Endodermal cell (in vitro differentiated cells): ENCODE results near the gene DOCK4. TPM values are rescaled to one million over a fixed set of nuclear protein-coding genes. Genes with fewer than 3 reads are reported as not detected.
"Not testable (repeated sequence)": the region's sequence is repeated elsewhere in the genome, so short reads cannot be mapped to it uniquely, and the experiment has no call there.

Experiments
- DNase-seq: peaks from one replicate; pipeline ENCODE4 v3.0.0-alpha.2; 2017
- H3K27ac ChIP-seq: 2 replicates; pipeline ENCODE4 v1.5.1; 2013; ENCODE audit warnings: mild to moderate bottlenecking, low read depth, low read length, moderate library complexity
- H3K27me3 ChIP-seq: 2 replicates; pipeline ENCODE4 v1.6.1; 2013; ENCODE audit warnings: mild to moderate bottlenecking, low read length, moderate library complexity; ENCODE audit not compliant: insufficient read depth, control insufficient read depth, poor library complexity, severe bottlenecking
- H3K36me3 ChIP-seq: 2 replicates; pipeline ENCODE4 v1.7.0; 2013; ENCODE audit warnings: mild to moderate bottlenecking, low read length, moderate library complexity; ENCODE audit not compliant: control insufficient read depth, insufficient read depth
- H3K4me1 ChIP-seq: one replicate; pipeline ENCODE4 v1.7.0; 2013; ENCODE audit warnings: low read length; ENCODE audit not compliant: control insufficient read depth, insufficient read depth
- H3K4me3 ChIP-seq: 2 replicates; pipeline ENCODE4 v1.5.1; 2013; ENCODE audit warnings: mild to moderate bottlenecking, low read length, moderate library complexity
- H3K9ac ChIP-seq: 2 replicates; pipeline ENCODE4 v1.6.1; 2013; ENCODE audit warnings: mild to moderate bottlenecking, low read length, moderate library complexity; ENCODE audit not compliant: poor library complexity, severe bottlenecking; ENCODE audit errors: extremely low read depth
- H3K9me3 ChIP-seq: 2 replicates; pipeline ENCODE4 v1.6.1; 2013; ENCODE audit warnings: mild to moderate bottlenecking, low read length, moderate library complexity; ENCODE audit not compliant: control insufficient read depth
- H3K27ac Mint-ChIP-seq: 2 replicates; pipeline ENCODE4 v1.8.0; 2020; ENCODE audit warnings: mixed read lengths
- H3K27me3 Mint-ChIP-seq: 2 replicates; pipeline ENCODE4 v1.8.0; 2021; ENCODE audit warnings: mild to moderate bottlenecking, mixed read lengths; ENCODE audit not compliant: insufficient read depth
- H3K36me3 Mint-ChIP-seq: 2 replicates; pipeline ENCODE4 v1.8.0; 2020; ENCODE audit warnings: low read depth, mixed read lengths
- H3K4me1 Mint-ChIP-seq: 2 replicates; pipeline ENCODE4 v1.8.0; 2020; ENCODE audit warnings: mixed read lengths
- H3K4me3 Mint-ChIP-seq: 2 replicates; pipeline ENCODE4 v1.8.0; 2020; ENCODE audit warnings: mild to moderate bottlenecking, moderate library complexity, mixed read lengths
- H3K9me3 Mint-ChIP-seq: 2 replicates; pipeline ENCODE4 v1.8.0; 2020; ENCODE audit warnings: mild to moderate bottlenecking, mixed read lengths
- CTCF ChIP-seq: fragments of 200-600 bp; sonication (generic); conservative IDR thresholded peaks from 2 replicates; pipeline ENCODE4 v1.5.0; 2021; ENCODE audit warnings: antibody characterized with exemption, mild to moderate bottlenecking
- WGBS, 2 experiments: methylation state at CpG; one replicate each; pipeline versions ENCODE4 v1.1.5 to v1.1.7; 2013; ENCODE audit warnings: missing lambda C conversion rate in 2 of 2, mixed read lengths in 1 of 2; ENCODE audit not compliant: insufficient coverage in 1 of 2, insufficient read length in 1 of 2; 5-methylcytosine and 5-hydroxymethylcytosine counted together
- total RNA-seq, 2 donors: library from RNA; stranded (reverse); fragmentation: NEBNext Ultra II Directional in 1 of 2; extraction: Animal tissue kit (Norgen Biotek cat#: 25700) in 1 of 2; gene quantifications; 2 replicates in 1 of 2; 3 replicates in 1 of 2; pipeline ENCODE4 v1.2.1, GENCODE V29; 2021

Gene DOCK4
- total RNA-seq, 2 donors from 2014 or later = 11.2 to 15.3 TPM

DNA sequence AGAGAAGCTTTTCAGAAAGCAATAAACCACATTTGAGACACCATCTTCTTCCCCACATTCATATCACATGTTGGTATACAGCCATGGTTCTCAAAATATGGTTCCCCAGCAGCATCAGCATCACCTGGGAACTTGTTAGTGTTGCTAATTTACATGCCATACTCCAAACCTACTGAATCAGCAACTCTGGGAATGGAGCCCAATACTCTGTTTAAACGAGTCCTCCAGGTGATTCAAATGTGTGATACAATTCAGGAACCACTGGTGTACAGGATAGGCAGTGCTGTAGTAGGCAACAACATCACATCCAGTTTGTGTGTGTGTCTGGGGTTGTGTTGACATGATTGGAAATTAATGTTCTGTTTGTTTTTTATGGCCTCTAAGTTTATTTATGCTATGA is 48.0 kb upstream of the DOCK4 start:
- H3K36me3 ChIP-seq = no peaks in the 10 kb centered on the region
- no peak for TF ChIP-seq CTCF

GRCh38 chr7:112252691-112253090 is 46.5 kb upstream of the DOCK4 start:
- DNase-seq = no peak
- no peak overlapping the region for H3K4me3 ChIP-seq
- H3K4me1 Mint-ChIP-seq = peaks cover 51% of the 10 kb centered on the region
- no peaks in the 10 kb centered on the region for H3K36me3 Mint-ChIP-seq
- H3K27me3 ChIP-seq = no peaks in the 10 kb centered on the region
- H3K27me3 Mint-ChIP-seq = no peaks in the 10 kb centered on the region
- H3K9me3 ChIP-seq = no peaks in the 10 kb centered on the region
- TF ChIP-seq CTCF = no peak
- H3K27ac ChIP-seq = no peak overlapping the region
- no peaks in the 10 kb centered on the region for H3K36me3 ChIP-seq
- no peak overlapping the region for H3K27ac Mint-ChIP-seq
- peaks cover 14% of the 10 kb centered on the region for H3K4me1 ChIP-seq
- peaks cover 3% of the 10 kb centered on the region for H3K9me3 Mint-ChIP-seq
- H3K4me3 Mint-ChIP-seq = no peak overlapping the region
- H3K9ac ChIP-seq = no peak overlapping the region
- WGBS, 2 experiments = 38 to 51% methylated on average over 2 to 3 of the region's 3 CpGs

More for the DNA sequence above, 48.0 kb upstream of the DOCK4 start:
- H3K27ac ChIP-seq = no peak overlapping the region
- no peak for DNase-seq
- Mint-ChIP-seq H3K27me3 (no peaks in the 10 kb centered on the region), H3K4me3 (no peak overlapping the region), H3K36me3 (no peaks in the 10 kb centered on the region), H3K9me3 (peaks cover 3% of the 10 kb centered on the region), H3K27ac (no peak overlapping the region), H3K4me1 (peaks cover 51% of the 10 kb centered on the region)
- peaks cover 14% of the 10 kb centered on the region for H3K4me1 ChIP-seq
- no peak overlapping the region for H3K9ac ChIP-seq
- no peaks in the 10 kb centered on the region for H3K9me3 ChIP-seq
- no peak overlapping the region for H3K4me3 ChIP-seq
- 87 to 100% methylated on average over 1 of the region's 1 CpG for WGBS, 2 experiments
- no peaks in the 10 kb centered on the region for H3K27me3 ChIP-seq

- Mint-ChIP-seq H3K27ac (no peak overlapping the region), H3K4me3 (no peak overlapping the region), H3K36me3 (no peaks in the 10 kb centered on the region), H3K4me1 (peaks cover 51% of the 10 kb centered on the region), H3K9me3 (peaks cover 3% of the 10 kb centered on the region), H3K27me3 (no peaks in the 10 kb centered on the region)
- Histone ChIP-seq H3K4me3 (no peak overlapping the region), H3K9me3 (no peaks in the 10 kb centered on the region), H3K27ac (no peak overlapping the region), H3K4me1 (peaks cover 14% of the 10 kb centered on the region), H3K9ac (no peak overlapping the region), H3K36me3 (no peaks in the 10 kb centered on the region), H3K27me3 (no peaks in the 10 kb centered on the region)
- WGBS, 2 experiments = 74% methylated on average over 3 of the region's 3 CpGs; no CpG with 5 or more reads in 1 of the 2 experiments
- TF ChIP-seq CTCF = no peak
- no peak for DNase-seq
Measured at GRCh38 chr7:112252141-112252540, 45.9 kb upstream of the DOCK4 start.

DNA sequence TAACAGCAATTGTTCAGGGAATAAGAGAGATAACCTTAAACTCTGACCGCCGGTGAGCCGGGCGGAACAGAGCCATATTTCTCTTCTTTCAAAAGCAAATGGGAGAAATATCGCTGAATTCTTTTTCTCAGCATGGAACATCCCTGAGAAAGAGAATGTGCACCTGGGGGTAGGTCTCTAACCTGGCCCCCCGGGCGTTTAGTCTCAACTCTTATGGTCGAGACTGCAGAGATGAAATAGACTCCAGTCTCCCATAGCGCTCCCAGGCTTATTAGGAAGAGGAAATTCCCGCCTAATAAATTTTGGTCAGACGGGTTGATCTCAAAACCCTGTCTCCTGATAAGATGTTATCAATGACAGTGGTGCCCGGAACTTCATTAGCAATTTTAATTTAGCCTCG is 43.8 kb upstream of the DOCK4 start:
- not testable (repeated sequence) for H3K9me3 ChIP-seq, H3K4me1 ChIP-seq, H3K36me3 Mint-ChIP-seq, H3K36me3 ChIP-seq, H3K27ac Mint-ChIP-seq, H3K9me3 Mint-ChIP-seq, H3K27ac ChIP-seq, H3K4me3 ChIP-seq, H3K27me3 Mint-ChIP-seq, H3K9ac ChIP-seq, H3K27me3 ChIP-seq
- DNase-seq = peak; percentile 83
- WGBS, 2 experiments = 23 to 36% methylated on average over 6 to 13 of the region's 13 CpGs
- Mint-ChIP-seq H3K4me1 (peaks cover 46% of the 10 kb centered on the region), H3K4me3 (peak overlapping the region; percentile 44)
